ENCODE results near the gene GABRG3. TPM values are rescaled to one million over a fixed set of nuclear protein-coding genes. Genes with fewer than 3 reads are reported as not detected.

GABRG3 gene
- total RNA-seq, 4 donors from 2014 or later: 0.97 to 3.9 (median 3.6) TPM; not detected in 1

GRCh38 chr15:27249760-27250109 lies 278.8 kb downstream of the GABRG3 start:
- 62% methylated on average over 3 of the region's 3 CpGs for WGBS
- Histone ChIP-seq H3K36me3 (no peaks in the 10 kb centered on the region), H3K27ac (no peak overlapping the region), H3K27me3 (no peaks in the 10 kb centered on the region), H3K4me3 (no peak overlapping the region), H3K9me3 (no peaks in the 10 kb centered on the region), H3K4me1 (no peaks in the 10 kb centered on the region)
- DNase-seq (ENCODE audit: low spot score in 2 of 2): no peak
- TF ChIP-seq POLR2AphosphoS5 (IDR thresholded peaks at IDR 0.05): no peak
- TF ChIP-seq CTCF (IDR thresholded peaks at IDR 0.05): no peak
- no peak for TF ChIP-seq POLR2A (IDR thresholded peaks at IDR 0.05)
- no peak for TF ChIP-seq EP300 (IDR thresholded peaks at IDR 0.05)

- TF ChIP-seq CTCF (IDR thresholded peaks at IDR 0.05): no peak
- no peak for TF ChIP-seq POLR2A (IDR thresholded peaks at IDR 0.05)
- TF ChIP-seq EP300 (IDR thresholded peaks at IDR 0.05): no peak
- TF ChIP-seq POLR2AphosphoS5 (IDR thresholded peaks at IDR 0.05): no peak
- DNase-seq (ENCODE audit: low spot score in 2 of 2): no peak
- Histone ChIP-seq H3K9me3 (no peaks in the 10 kb centered on the region), H3K36me3 (no peaks in the 10 kb centered on the region), H3K27me3 (no peaks in the 10 kb centered on the region), H3K4me1 (no peaks in the 10 kb centered on the region), H3K4me3 (no peak overlapping the region), H3K27ac (no peak overlapping the region)
- 84% methylated on average over 6 of the region's 6 CpGs for WGBS
Observed at GRCh38 chr15:27250223-27250622, 279.2 kb downstream of the GABRG3 start.

- Histone ChIP-seq H3K9me3 (no peaks in the 10 kb centered on the region), H3K4me3 (no peak overlapping the region), H3K4me1 (no peaks in the 10 kb centered on the region), H3K27me3 (no peaks in the 10 kb centered on the region), H3K27ac (no peak overlapping the region), H3K36me3 (no peaks in the 10 kb centered on the region)
- 79% methylated on average over 9 of the region's 9 CpGs for WGBS
- no peak for DNase-seq (ENCODE audit: low spot score in 2 of 2)
- TF ChIP-seq POLR2AphosphoS5 (IDR thresholded peaks at IDR 0.05): no peak
- no peak for TF ChIP-seq POLR2A (IDR thresholded peaks at IDR 0.05)
- TF ChIP-seq CTCF (IDR thresholded peaks at IDR 0.05): no peak
- TF ChIP-seq EP300 (IDR thresholded peaks at IDR 0.05): no peak
Observed at GRCh38 chr15:27254055-27254454, 283.1 kb downstream of the GABRG3 start.

GRCh38 chr15:27254801-27255200 lies 283.8 kb downstream of the GABRG3 start:
- DNase-seq (ENCODE audit: low spot score in 2 of 2): no peak
- Histone ChIP-seq H3K9me3 (no peaks in the 10 kb centered on the region), H3K4me1 (no peaks in the 10 kb centered on the region), H3K4me3 (no peak overlapping the region), H3K27me3 (no peaks in the 10 kb centered on the region), H3K27ac (no peak overlapping the region), H3K36me3 (no peaks in the 10 kb centered on the region)
- no peak for TF ChIP-seq POLR2AphosphoS5 (IDR thresholded peaks at IDR 0.05)
- TF ChIP-seq EP300 (IDR thresholded peaks at IDR 0.05): no peak
- no peak for TF ChIP-seq POLR2A (IDR thresholded peaks at IDR 0.05)
- TF ChIP-seq CTCF (IDR thresholded peaks at IDR 0.05): no peak
- WGBS: 79% methylated on average over 3 of the region's 3 CpGs

GRCh38 chr15:27256446-27256845 lies 285.5 kb downstream of the GABRG3 start:
- Histone ChIP-seq H3K27me3 (no peaks in the 10 kb centered on the region), H3K4me3 (no peak overlapping the region), H3K4me1 (no peaks in the 10 kb centered on the region), H3K9me3 (no peaks in the 10 kb centered on the region), H3K27ac (no peak overlapping the region), H3K36me3 (no peaks in the 10 kb centered on the region)
- WGBS: 81% methylated on average over 5 of the region's 5 CpGs
- TF ChIP-seq CTCF (IDR thresholded peaks at IDR 0.05) (no peak), EP300 (IDR thresholded peaks at IDR 0.05) (no peak), POLR2AphosphoS5 (IDR thresholded peaks at IDR 0.05) (no peak), POLR2A (IDR thresholded peaks at IDR 0.05) (no peak)
- DNase-seq (ENCODE audit: low spot score in 2 of 2): no peak
